ENCODE measurements around the gene CLPSL2. TPM values are rescaled to one million over a fixed set of nuclear protein-coding genes. Genes with fewer than 3 reads are reported as not detected.

CLPSL2 gene
- total and polyA plus RNA-seq, 12 donors, result not detected

- intact Hi-C loops (cut with DNase I), result no loop called here
- H3K9me3 ChIP-seq (replicated peaks in 1 of 3), result no peaks in the 10 kb centered on the region
- DNase-seq, result no peak
- no peaks in the 10 kb centered on the region for H3K27me3 ChIP-seq
- H3K4me3 ChIP-seq, result no peak overlapping the region
- H3K36me3 ChIP-seq (replicated peaks in 1 of 2), result no peaks in the 10 kb centered on the region
- WGBS, 4 donors, result 92 to 98% (median 95%) methylated on average over 2 of the region's 2 CpGs
- H3K27ac ChIP-seq, result no peak overlapping the region
- no peak for TF ChIP-seq CTCF (IDR thresholded peaks at IDR 0.05)
- no peak for TF ChIP-seq POLR2A (IDR thresholded peaks at IDR 0.05)
- no peaks in the 10 kb centered on the region for H3K4me1 ChIP-seq (replicated peaks in 1 of 2)
These were observed 47.2 kb downstream of the CLPSL2 start for GRCh38 chr6:35823601-35824000.

- H3K27ac ChIP-seq, result no peak overlapping the region
- H3K9me3 ChIP-seq (replicated peaks in 1 of 3), result no peaks in the 10 kb centered on the region
- WGBS, 4 donors, result 84 to 93% (median 87%) methylated on average over 4 to 5 of the region's 5 CpGs
- H3K4me1 ChIP-seq (replicated peaks in 1 of 2), result no peaks in the 10 kb centered on the region
- H3K27me3 ChIP-seq, result no peaks in the 10 kb centered on the region
- H3K4me3 ChIP-seq, result no peak overlapping the region
- H3K36me3 ChIP-seq (replicated peaks in 1 of 2), result no peaks in the 10 kb centered on the region
- TF ChIP-seq POLR2A (IDR thresholded peaks at IDR 0.05) (no peak), CTCF (IDR thresholded peaks at IDR 0.05) (no peak)
- no peak for DNase-seq
- intact Hi-C loops (cut with DNase I), result no loop called here
These were observed 48.3 kb downstream of the CLPSL2 start for GRCh38 chr6:35824552-35825192.

Other genes with a start within 250 kb of the CLPSL2 start
- gene FKBP5, start 87.7 kb upstream of the CLPSL2 start, total RNA-seq, result 100 to 1,000 TPM in 7 of 9 donors, 10 to 100 TPM in 2; 19.7 to 234 (median 120) TPM
- 100 to 1,000 TPM in 1 of 3 donors, 10 to 100 TPM in 2; 23.8 to 163 (median 65.7) TPM for gene FKBP5, start 87.7 kb upstream of the CLPSL2 start, polyA plus RNA-seq
- gene ARMC12, start 39.6 kb upstream of the CLPSL2 start, total RNA-seq, result 10 to 100 TPM in 1 of 9 donors, 1 to 10 TPM in 4, under 1 TPM in 3, not detected in 1; 0.29 to 44.7 (median 1.1) TPM
- gene ARMC12, start 39.6 kb upstream of the CLPSL2 start, polyA plus RNA-seq, result 1 to 10 TPM in 2 of 3 donors, under 1 TPM in 1; 0.81 to 6.9 (median 6.8) TPM
- not detected for gene CLPSL1, start 4.4 kb downstream of the CLPSL2 start, total RNA-seq
- not detected for gene CLPSL1, start 4.4 kb downstream of the CLPSL2 start, polyA plus RNA-seq
- 1 to 10 TPM in 2 of 9 donors, under 1 TPM in 1, not detected in 6; 0.70 to 5.1 (median 4.7) TPM for gene CLPS, start 20.7 kb downstream of the CLPSL2 start, total RNA-seq
- 1 to 10 TPM in 1 of 3 donors, not detected in 2; 1.5 TPM for gene CLPS, start 20.7 kb downstream of the CLPSL2 start, polyA plus RNA-seq
- under 1 TPM in 2 of 9 donors, not detected in 7; 0.06 to 0.14 TPM for gene LHFPL5, start 28.8 kb downstream of the CLPSL2 start, total RNA-seq
- under 1 TPM in 1 of 3 donors, not detected in 2; 0.13 TPM for gene LHFPL5, start 28.8 kb downstream of the CLPSL2 start, polyA plus RNA-seq
- 10 to 100 TPM; 11.5 to 37.7 (median 18.0) TPM for gene SRPK1, start 144.5 kb downstream of the CLPSL2 start, total RNA-seq
- 10 to 100 TPM in 1 of 3 donors, 1 to 10 TPM in 2; 5.1 to 15.1 (median 8.2) TPM for gene SRPK1, start 144.5 kb downstream of the CLPSL2 start, polyA plus RNA-seq
- under 1 TPM in 4 of 9 donors, not detected in 5; 0.10 to 0.54 (median 0.14) TPM for gene SLC26A8, start 248.0 kb downstream of the CLPSL2 start, total RNA-seq
- gene SLC26A8, start 248.0 kb downstream of the CLPSL2 start, polyA plus RNA-seq, result under 1 TPM; 0.09 to 0.20 (median 0.16) TPM

All from adrenal gland (tissue), 12 donors.